Measurements from ENCODE around the gene CDKAL1. TPM values are rescaled to one million over a fixed set of nuclear protein-coding genes. Genes with fewer than 3 reads are reported as not detected.

The CDKAL1 gene
- total and polyA plus RNA-seq, 9 of the 15 experiments (the other 6 are each of a cell fraction or from before 2014, with no cell fraction given): 11.2 to 36.3 (median 20.1) TPM

- CTCF ChIA-PET (ENCODE audit: low intra/inter-chr PET ratio): no interaction called here
- Histone ChIP-seq H3K79me2 (ENCODE audit: control insufficient read depth, insufficient read depth, low read length) (0 out of 3 replicates have a peak, but pooled peaks cover 9% of the 10 kb centered on the region), H3K27ac (ENCODE audit: extremely low read depth, low read depth, low read length) (no peak overlapping the region), H3K4me1 (replicated peaks in 1 of 2; ENCODE audit: control insufficient read depth in 2 of 2, insufficient read depth in 2 of 2, low read length in 2 of 2) (no peaks in the 10 kb centered on the region; a peak in 1 of 5 replicates), H3K9me3 (replicated peaks; ENCODE audit: control insufficient read depth, insufficient read depth, low read depth, low read length) (no peaks in the 10 kb centered on the region), H4K20me1 (replicated peaks; ENCODE audit: control insufficient read depth, insufficient read depth, low read length) (no peaks in the 10 kb centered on the region), H3K9ac (ENCODE audit: insufficient read depth in 1 of 2, low read depth in 2 of 2, low read length in 2 of 2) (no peak overlapping the region), H3K36me3 (ENCODE audit: control insufficient read depth, insufficient read depth, low read length) (no peaks in the 10 kb centered on the region), H3K27me3 (ENCODE audit: control insufficient read depth in 2 of 2, insufficient read depth in 2 of 2, low read length in 2 of 2) (no peaks in the 10 kb centered on the region), H3K9me1 (ENCODE audit: control insufficient read depth, insufficient read depth, low read length) (no peaks in the 10 kb centered on the region), H3K4me3 (no peak overlapping the region), H3K4me2 (ENCODE audit: insufficient read depth, low read length) (no peak overlapping the region), H2AFZ (ENCODE audit: low read depth, low read length) (no peak overlapping the region)
- POLR2A ChIA-PET: interaction anchor here (0.6 to 0.7 kb wide), 2 partner anchors 10 to 152 kb away, joined by 3 read pairs; no protein-coding TSS in a partner anchor
- intact Hi-C loops (cut with micrococcal nuclease): no loop called here
- BruUV-seq (replicated peaks): no TSS peak
- FAIRE-seq (no peak), ATAC-seq (peak; percentile 68), DNase-seq (ENCODE audit: extremely low read depth in 1 of 4, low spot score in 3 of 4) (no peak)
- 74% methylated on average over 2 of the region's 2 CpGs for WGBS (ENCODE audit: insufficient coverage, low coverage, missing lambda C conversion rate)
- in situ Hi-C loops (cut with MboI): no loop called here
- TF ChIP-seq ZNF57 (CRISPR knock-in tag; IDR thresholded peaks at IDR 0.05) (no peak), ZNF592 (IDR thresholded peaks at IDR 0.05) (no peak), ZEB2 (IDR thresholded peaks at IDR 0.05) (no peak), PHF21A (IDR thresholded peaks at IDR 0.05; ENCODE audit: borderline replicate concordance, low read depth) (no peak), RBM25 (IDR thresholded peaks at IDR 0.05; ENCODE audit: low read depth, low read length, severe bottlenecking) (no peak), ZNF41 (CRISPR knock-in tag; conservative IDR thresholded peaks at IDR 0.05) (no peak), NCOA1 (IDR thresholded peaks at IDR 0.05; ENCODE audit: low read depth) (no peak), RBM17 (IDR thresholded peaks at IDR 0.05; ENCODE audit: borderline replicate concordance, low read depth, low read length) (no peak), PKNOX1 (IDR thresholded peaks at IDR 0.05) (peak; percentile 43; the same call in 1 of the 2 replicates), RFX1 (IDR thresholded peaks at IDR 0.05) (peak; percentile 62), CHD4 (IDR thresholded peaks at IDR 0.05; ENCODE audit: insufficient read depth, insufficient replicate concordance, low read depth, low read length, poor library complexity, severe bottlenecking) (no peak), NFE2 (IDR thresholded peaks at IDR 0.05; ENCODE audit: low read depth) (no peak), HDGF (IDR thresholded peaks at IDR 0.05) (no peak), TSHZ1 (CRISPR knock-in tag; IDR thresholded peaks at IDR 0.05) (no peak)
Measured at GRCh38 chr6:20678831-20679352, 144.6 kb downstream of the CDKAL1 start.

All from K562 (cell line).